B cell (primary cell): Measurements from ENCODE around the gene PAXIP1.

Experiments
- EZH2 ChIP-seq: IDR thresholded peaks from 2 replicates; pipeline ENCODE4 v1.6.1; 2012; ENCODE audit warnings: borderline replicate concordance, low read depth, mild to moderate bottlenecking, moderate library complexity, low read length; ENCODE audit not compliant: insufficient read depth, poor library complexity, severe bottlenecking
- TF ChIP-seq, protein P1 (sequence below): fragments of 200-600 bp; IDR thresholded peaks from one replicate; pipeline ENCODE4 v1.8.0; 2022; ENCODE audit warnings: antibody characterized with exemption, mild to moderate bottlenecking

DNA sequence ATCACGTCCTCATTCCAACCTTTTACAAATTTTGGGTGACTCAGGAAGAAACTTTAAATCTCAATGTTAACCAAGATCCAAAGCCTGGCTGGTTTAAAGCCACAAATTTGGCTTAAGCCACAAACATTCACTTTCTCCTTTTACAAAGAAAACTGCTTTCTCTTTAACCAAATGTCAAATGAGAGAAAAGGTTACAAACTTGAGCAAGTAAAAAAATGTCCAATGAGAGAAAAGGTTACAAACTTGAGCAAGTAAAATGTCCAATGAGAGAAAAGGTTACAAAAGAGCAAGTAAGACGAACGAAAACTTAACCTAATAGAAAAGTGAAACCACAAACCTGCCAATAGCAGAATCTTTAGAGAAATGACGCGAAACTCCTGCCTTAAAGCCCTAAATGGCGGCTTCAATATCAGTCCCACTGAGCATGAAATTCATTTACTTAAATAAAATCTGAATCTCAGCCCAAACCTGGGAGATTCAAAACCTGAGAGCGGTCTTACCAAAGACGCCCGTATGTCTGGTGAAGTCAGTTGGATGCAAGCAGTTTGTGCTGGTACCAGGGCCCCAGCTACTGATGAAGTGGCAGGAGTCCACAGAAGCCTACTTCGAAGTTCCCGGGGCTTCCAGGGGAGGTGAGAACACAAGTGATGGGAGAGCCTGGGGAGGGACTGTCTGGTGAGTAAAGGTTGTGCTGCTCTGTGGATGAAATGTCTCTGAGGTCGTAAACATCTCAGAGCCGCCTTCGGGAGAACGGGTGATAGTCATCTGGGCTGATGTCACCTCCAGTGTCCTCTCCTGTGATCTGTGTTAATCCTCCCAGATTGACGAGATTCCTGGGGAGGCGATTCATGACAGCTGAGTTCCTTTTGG is 74.6 kb downstream of the PAXIP1 start:
- TF ChIP-seq, protein P1, sequence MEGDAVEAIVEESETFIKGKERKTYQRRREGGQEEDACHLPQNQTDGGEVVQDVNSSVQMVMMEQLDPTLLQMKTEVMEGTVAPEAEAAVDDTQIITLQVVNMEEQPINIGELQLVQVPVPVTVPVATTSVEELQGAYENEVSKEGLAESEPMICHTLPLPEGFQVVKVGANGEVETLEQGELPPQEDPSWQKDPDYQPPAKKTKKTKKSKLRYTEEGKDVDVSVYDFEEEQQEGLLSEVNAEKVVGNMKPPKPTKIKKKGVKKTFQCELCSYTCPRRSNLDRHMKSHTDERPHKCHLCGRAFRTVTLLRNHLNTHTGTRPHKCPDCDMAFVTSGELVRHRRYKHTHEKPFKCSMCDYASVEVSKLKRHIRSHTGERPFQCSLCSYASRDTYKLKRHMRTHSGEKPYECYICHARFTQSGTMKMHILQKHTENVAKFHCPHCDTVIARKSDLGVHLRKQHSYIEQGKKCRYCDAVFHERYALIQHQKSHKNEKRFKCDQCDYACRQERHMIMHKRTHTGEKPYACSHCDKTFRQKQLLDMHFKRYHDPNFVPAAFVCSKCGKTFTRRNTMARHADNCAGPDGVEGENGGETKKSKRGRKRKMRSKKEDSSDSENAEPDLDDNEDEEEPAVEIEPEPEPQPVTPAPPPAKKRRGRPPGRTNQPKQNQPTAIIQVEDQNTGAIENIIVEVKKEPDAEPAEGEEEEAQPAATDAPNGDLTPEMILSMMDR: no peak
- TF ChIP-seq EZH2: no peak
